Calu3 (cell line): ENCODE data around the gene VEGFB. TPM values are rescaled to one million over a fixed set of nuclear protein-coding genes. Genes with fewer than 3 reads are reported as not detected.

Experiments used
- BruUV-seq: library from RNA; stranded (reverse); fragments of 400-500 nt; replicated peaks from 2 replicates; lab custom pipeline; 2021; lab: Mats Ljungman, UMichigan
- CTCF ChIA-PET: fragments of 300-600 bp; sonication (Branson Sonifier 250); formaldehyde crosslinking; loops from one replicate; lab custom pipeline; 2022; ENCODE audit warnings: antibody characterized with exemption; lab: Charles Lee
- DNase-seq: peaks from one replicate; pipeline ENCODE4 v3.0.0; 2022
- H3K27ac Mint-ChIP-seq: one replicate; pipeline ENCODE4 v1.8.0; 2022; ENCODE audit warnings: mixed read lengths; ENCODE audit not compliant: unreplicated experiment
- H3K27me3 Mint-ChIP-seq: one replicate; pipeline ENCODE4 v1.8.0; 2022; ENCODE audit warnings: mixed read lengths; ENCODE audit not compliant: unreplicated experiment
- H3K36me3 Mint-ChIP-seq: one replicate; pipeline ENCODE4 v1.8.0; 2022; ENCODE audit warnings: mild to moderate bottlenecking, moderate library complexity, mixed read lengths; ENCODE audit not compliant: insufficient read depth, unreplicated experiment
- H3K4me1 Mint-ChIP-seq: one replicate; pipeline ENCODE4 v1.8.0; 2022; ENCODE audit warnings: mild to moderate bottlenecking, low read depth, mixed read lengths; ENCODE audit not compliant: unreplicated experiment
- H3K4me3 Mint-ChIP-seq: one replicate; pipeline ENCODE4 v1.8.0; 2022; ENCODE audit warnings: mild to moderate bottlenecking, low read depth, moderate library complexity, mixed read lengths; ENCODE audit not compliant: unreplicated experiment
- H3K9me3 Mint-ChIP-seq: one replicate; pipeline ENCODE4 v1.8.0; 2022; ENCODE audit warnings: low read depth, mixed read lengths; ENCODE audit not compliant: unreplicated experiment
- intact Hi-C: fragments of 100-400 bp; cut with micrococcal nuclease; formaldehyde crosslinking; loops from one replicate; pipeline ENCODE4 v1.10.0; 2022; ENCODE audit not compliant: unreplicated experiment
- total RNA-seq: library from RNA; stranded (reverse); gene quantifications from 2 replicates; pipeline ENCODE4 v1.2.3, GENCODE V29; 2022
- TF ChIP-seq, protein P1 (sequence below): fragments of 200-600 bp; IDR thresholded peaks from one replicate; pipeline ENCODE4 v1.8.0; 2022; ENCODE audit warnings: antibody characterized with exemption; ENCODE audit not compliant: unreplicated experiment

VEGFB gene
- total RNA-seq, 1 experiment from 2014 or later, result 91.5 TPM

DNA sequence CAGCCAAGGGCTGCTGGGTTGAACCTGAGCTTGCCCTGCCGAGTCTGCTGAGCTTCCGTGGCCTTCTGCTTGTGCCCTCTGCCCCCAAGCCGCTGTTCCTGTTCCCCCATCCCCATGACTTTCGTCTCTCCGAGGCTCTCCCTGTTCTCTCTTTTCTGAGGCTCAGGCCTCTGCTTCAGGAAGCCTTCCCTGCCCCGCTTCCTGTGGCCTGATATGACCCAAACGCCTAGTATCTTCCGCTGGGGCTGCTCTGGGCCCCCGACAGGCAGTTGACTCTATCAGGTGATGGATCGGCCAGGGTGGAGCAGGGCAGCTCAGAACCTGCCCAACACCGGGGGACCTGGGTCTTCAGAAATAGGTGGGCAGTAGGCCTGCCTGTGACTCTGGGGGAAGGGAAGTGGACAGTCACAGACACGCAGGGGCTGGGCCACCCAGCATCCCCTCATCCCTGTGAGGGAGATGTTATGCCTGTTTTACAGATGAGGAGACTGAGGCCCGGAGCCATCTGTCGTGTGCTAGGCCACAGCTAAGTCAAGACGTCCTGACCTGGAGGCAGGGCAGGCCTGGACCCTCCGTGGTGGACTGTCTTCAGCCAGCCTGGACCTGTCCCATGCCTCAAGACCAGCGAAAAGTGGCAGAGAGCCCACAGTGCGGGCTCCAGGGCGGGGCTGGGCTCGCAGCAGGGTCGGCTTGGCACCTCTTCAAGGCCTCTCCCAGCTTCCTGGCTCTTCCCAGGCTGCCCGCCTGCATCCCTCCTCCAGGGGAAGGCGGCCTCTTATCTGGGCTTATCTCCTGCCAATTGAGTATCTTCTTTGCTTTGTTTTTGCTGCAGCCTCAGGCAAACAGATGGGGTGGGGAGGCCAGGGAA, 33.9 kb downstream of the VEGFB start:
- Mint-ChIP-seq H3K27ac (peak overlapping the region; percentile 97), H3K4me3 (peak overlapping the region; percentile 94), H3K27me3 (no peaks in the 10 kb centered on the region), H3K9me3 (no peaks in the 10 kb centered on the region), H3K4me1 (peaks cover 18% of the 10 kb centered on the region), H3K36me3 (peaks cover 58% of the 10 kb centered on the region)
- BruUV-seq, result no TSS peak
- intact Hi-C loops, result no loop called here
- no peak for DNase-seq
- TF ChIP-seq, protein P1, sequence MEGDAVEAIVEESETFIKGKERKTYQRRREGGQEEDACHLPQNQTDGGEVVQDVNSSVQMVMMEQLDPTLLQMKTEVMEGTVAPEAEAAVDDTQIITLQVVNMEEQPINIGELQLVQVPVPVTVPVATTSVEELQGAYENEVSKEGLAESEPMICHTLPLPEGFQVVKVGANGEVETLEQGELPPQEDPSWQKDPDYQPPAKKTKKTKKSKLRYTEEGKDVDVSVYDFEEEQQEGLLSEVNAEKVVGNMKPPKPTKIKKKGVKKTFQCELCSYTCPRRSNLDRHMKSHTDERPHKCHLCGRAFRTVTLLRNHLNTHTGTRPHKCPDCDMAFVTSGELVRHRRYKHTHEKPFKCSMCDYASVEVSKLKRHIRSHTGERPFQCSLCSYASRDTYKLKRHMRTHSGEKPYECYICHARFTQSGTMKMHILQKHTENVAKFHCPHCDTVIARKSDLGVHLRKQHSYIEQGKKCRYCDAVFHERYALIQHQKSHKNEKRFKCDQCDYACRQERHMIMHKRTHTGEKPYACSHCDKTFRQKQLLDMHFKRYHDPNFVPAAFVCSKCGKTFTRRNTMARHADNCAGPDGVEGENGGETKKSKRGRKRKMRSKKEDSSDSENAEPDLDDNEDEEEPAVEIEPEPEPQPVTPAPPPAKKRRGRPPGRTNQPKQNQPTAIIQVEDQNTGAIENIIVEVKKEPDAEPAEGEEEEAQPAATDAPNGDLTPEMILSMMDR, result no peak
- CTCF ChIA-PET, result interaction anchor here (0.5 to 1.4 kb wide), 6 partner anchors 8 to 87 kb away, joined by 3 to 8 read pairs (median 4); partner anchors contain the start of gene FKBP2

DNA sequence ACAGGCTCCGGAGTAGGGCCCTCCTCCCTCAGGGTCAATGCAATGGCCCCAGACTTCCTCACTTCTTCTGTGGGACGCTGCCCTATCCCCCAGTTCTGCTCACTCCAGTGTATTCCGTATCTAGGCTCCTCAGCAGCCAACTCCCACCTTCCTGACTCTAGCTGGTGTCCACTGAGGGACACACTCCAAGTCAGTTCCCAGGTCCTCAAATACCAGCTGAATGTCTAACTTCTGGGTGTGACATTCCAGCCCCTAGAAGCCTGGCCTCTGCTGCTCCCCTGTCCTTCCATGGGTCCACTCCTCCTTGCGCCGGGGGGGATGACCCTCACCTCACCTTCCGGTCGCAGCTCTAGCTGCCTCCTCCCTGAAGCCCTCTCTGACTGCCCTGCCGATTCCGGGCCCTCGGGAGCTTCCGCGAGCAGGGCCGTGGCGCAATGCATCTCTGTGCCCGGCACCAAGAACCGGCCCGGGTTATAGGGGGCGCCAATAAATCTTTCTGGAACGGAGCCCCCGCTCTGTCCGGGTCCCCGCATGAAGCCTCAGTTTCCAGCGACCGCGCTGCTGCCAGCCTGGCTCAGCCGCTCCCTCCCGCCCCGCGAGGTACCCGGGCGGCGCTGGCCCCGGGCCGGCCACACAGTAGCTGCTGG, 34.6 kb downstream of the VEGFB start:
- Mint-ChIP-seq H3K27ac (peak overlapping the region; percentile 97), H3K27me3 (no peaks in the 10 kb centered on the region), H3K9me3 (no peaks in the 10 kb centered on the region), H3K4me1 (peaks cover 18% of the 10 kb centered on the region), H3K4me3 (peak overlapping the region; percentile 94), H3K36me3 (peaks cover 60% of the 10 kb centered on the region)
- BruUV-seq, result no TSS peak
- DNase-seq, result peak; percentile 56
- TF ChIP-seq, protein P1, result no peak
- intact Hi-C loops, result no loop called here
- CTCF ChIA-PET, result interaction anchor here (0.5 to 1.4 kb wide), 6 partner anchors 9 to 86 kb away, joined by 3 to 7 read pairs (median 4); partner anchors contain the start of genes ESRRA and FKBP2

DNA sequence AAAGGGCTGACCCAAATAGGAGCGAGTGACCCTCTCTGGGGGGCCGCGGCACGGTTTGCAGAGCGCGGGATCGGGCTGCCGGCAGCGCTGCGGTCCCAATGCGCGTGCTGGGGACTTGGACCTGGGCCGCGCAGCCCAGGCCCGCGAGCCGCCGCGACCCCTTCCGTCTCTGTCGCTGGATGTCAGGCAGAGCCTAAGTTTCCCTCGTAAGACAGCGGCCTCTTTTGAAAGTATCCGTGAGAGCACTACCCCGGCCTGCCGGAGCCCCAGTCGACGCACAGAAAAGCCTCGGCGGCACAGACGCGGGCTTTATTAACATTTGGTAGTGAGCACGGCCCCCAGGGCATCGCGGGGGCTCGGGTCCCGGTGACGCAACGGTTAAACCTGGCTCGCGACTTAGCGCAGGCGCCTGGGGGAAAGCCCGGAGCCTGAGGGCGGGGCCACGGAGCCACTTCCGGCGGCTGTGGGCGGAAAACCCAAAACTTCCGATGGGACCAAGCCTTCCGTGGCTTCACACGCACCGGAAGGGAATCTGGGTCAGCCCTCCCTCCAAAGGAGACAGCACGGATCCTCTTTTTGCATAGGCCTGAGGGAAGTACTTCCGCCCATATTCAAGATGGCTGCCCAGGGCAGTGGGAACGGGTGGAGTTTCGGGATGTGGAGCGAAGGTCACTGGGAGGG, 35.3 kb downstream of the VEGFB start:
- peak overlapping the region; percentile 94 for H3K4me3 Mint-ChIP-seq
- H3K27ac Mint-ChIP-seq, result peak overlapping the region; percentile 97
- DNase-seq, result peak; percentile 97
- CTCF ChIA-PET, result interaction anchor here (0.6 to 2.6 kb wide), 8 partner anchors 18 to 1064 kb away, joined by 3 to 17 read pairs (median 4); partner anchors contain the start of genes DPF2, ESRRA, FKBP2 and PLCB3
- TF ChIP-seq, protein P1, result no peak
- peaks cover 59% of the 10 kb centered on the region for H3K36me3 Mint-ChIP-seq
- H3K4me1 Mint-ChIP-seq, result peaks cover 18% of the 10 kb centered on the region
- intact Hi-C loops, result loop anchor here (2.0 kb wide), 1 partner anchor 35 kb away; the partner anchor contains the start of gene ESRRA
- TSS peak; percentile 41 for BruUV-seq
- H3K9me3 Mint-ChIP-seq, result no peaks in the 10 kb centered on the region
- H3K27me3 Mint-ChIP-seq, result no peaks in the 10 kb centered on the region
